Body of pancreas (tissue), 4 donors: ENCODE data around the gene GPR18. TPM values are rescaled to one million over a fixed set of nuclear protein-coding genes. Genes with fewer than 3 reads are reported as not detected.

Source experiments
- ATAC-seq: fragments of 150-250 bp; one replicate; pipeline ENCODE4 v1.9.1; 2016
- DNase-seq, 4 donors: peaks; one replicate each; pipeline ENCODE4 v3.0.0-alpha.2; 2019
- H3K27ac ChIP-seq, 4 donors: fragments of 200-600 bp; sonication (generic); 1 replicate in 3 of 4; 2 replicates in 1 of 4; pipeline versions ENCODE4 v1.5.1 to v1.6.1; 2016 to 2019; ENCODE audit warnings: mild to moderate bottlenecking in 1 of 4, mixed read lengths in 1 of 4, moderate library complexity in 1 of 4
- H3K27me3 ChIP-seq, 2 donors: fragments of 200-600 bp; sonication (generic); one replicate each; pipeline ENCODE4 v1.6.0; 2016; ENCODE audit warnings: mild to moderate bottlenecking in 1 of 2
- H3K36me3 ChIP-seq, 2 donors: fragments of 200-600 bp; sonication (generic); replicated peaks in 1 of 2; 2 replicates each; pipeline ENCODE4 v1.5.1; 2016; ENCODE audit warnings: low read depth in 2 of 2; ENCODE audit not compliant: insufficient read depth in 1 of 2
- H3K4me1 ChIP-seq: fragments of 200-600 bp; sonication (generic); one replicate; pipeline ENCODE4 v1.6.0; 2016
- H3K4me3 ChIP-seq, 2 donors: fragments of 200-600 bp; sonication (generic); 1 replicate in 1 of 2; 2 replicates in 1 of 2; pipeline ENCODE4 v1.5.1; 2016 to 2019
- H3K9me3 ChIP-seq, 3 donors: fragments of 200-600 bp; sonication (generic); 1 replicate in 2 of 3; 2 replicates in 1 of 3; pipeline ENCODE4 v1.5.1; 2016
- POLR2A ChIP-seq, 3 donors: fragments of 450-650 bp; IDR thresholded peaks; one replicate each; pipeline ENCODE4 v1.6.1; 2016; ENCODE audit warnings: antibody characterized with exemption in 3 of 3, mild to moderate bottlenecking in 2 of 3
- WGBS, 2 donors: methylation state at CpG; one replicate each; pipeline ENCODE4 v1.1.5; 2017; 5-methylcytosine and 5-hydroxymethylcytosine counted together
- intact Hi-C: fragments of 100-400 bp; cut with DNase I; formaldehyde crosslinking; loops from one replicate; pipeline ENCODE4 v1.15.1; 2023
- total RNA-seq, 2 donors: library from RNA; depleted of rRNA; stranded (reverse); fragments of >200 nt; gene quantifications; one replicate each; pipeline ENCODE4 v1.1.0, GENCODE V29; 2016
- TF ChIP-seq, protein P1 (sequence below), 7 experiments: fragments of 450-650 bp in 4 of 7; fragments of 200-600 bp in 3 of 7; sonication (generic) in 3 of 7; IDR thresholded peaks; one replicate each; pipeline ENCODE4 v1.5.1; 2016 to 2019; ENCODE audit warnings: antibody characterized with exemption in 7 of 7

Gene GPR18
- total RNA-seq, 2 donors from 2014 or later, result not detected

DNA sequence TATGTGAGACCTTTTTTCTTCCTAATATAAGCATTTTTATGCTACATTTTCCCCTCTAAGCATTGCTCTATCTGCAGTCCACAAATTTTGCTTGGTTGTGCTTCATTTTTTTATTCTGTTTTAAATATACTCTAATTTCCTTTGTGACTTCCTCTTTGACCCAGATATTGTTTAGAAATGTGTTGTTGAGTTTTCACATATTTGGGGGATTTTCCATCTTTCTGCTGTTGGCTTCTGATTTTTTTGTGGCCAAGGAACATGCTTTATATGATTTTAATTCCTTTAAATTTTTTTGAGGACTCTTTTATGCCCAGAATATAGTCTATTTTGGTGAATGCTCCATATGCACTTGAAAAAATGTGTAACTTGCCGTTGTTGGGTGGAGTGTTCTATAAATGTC, 34.6 kb downstream of the GPR18 start:
- no peaks in the 10 kb centered on the region for H3K27me3 ChIP-seq
- WGBS, 2 donors, result 48 to 62% methylated on average over 1 of the region's 1 CpG

DNA sequence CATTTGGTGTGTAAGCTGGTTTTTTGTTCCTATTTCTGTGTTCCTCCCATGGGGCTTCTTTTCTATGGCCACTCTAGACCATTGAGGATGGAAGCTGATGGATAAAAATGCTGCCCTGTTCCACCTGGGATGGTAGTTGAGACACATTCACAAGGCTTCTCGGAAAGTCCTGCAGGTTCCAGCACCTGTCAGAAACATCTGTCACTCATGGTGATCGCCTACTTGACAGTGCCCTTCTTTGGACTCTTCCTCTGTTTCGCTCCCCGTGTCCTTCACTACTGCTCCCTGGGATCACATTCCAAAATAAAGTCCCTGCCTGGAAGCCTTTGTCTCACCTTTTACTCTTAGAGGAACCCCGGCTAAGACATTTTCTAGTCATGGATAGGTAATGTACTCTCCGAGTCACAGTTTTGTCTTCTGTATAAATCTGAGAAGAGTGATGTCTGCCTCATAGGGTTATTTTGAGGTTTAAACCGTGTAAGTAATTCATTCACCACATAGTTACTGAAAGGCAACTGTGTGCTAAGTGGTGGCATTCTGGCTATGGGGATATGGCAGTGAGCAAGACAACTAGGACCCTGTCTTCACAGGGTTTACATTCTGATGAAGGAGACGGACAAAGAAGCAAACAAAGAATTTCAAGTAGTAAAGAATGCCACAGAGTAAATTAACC, 36.5 kb downstream of the GPR18 start:
- no peaks in the 10 kb centered on the region for H3K36me3 ChIP-seq
- H3K4me3 ChIP-seq, result no peak overlapping the region
- TF ChIP-seq, protein P1, sequence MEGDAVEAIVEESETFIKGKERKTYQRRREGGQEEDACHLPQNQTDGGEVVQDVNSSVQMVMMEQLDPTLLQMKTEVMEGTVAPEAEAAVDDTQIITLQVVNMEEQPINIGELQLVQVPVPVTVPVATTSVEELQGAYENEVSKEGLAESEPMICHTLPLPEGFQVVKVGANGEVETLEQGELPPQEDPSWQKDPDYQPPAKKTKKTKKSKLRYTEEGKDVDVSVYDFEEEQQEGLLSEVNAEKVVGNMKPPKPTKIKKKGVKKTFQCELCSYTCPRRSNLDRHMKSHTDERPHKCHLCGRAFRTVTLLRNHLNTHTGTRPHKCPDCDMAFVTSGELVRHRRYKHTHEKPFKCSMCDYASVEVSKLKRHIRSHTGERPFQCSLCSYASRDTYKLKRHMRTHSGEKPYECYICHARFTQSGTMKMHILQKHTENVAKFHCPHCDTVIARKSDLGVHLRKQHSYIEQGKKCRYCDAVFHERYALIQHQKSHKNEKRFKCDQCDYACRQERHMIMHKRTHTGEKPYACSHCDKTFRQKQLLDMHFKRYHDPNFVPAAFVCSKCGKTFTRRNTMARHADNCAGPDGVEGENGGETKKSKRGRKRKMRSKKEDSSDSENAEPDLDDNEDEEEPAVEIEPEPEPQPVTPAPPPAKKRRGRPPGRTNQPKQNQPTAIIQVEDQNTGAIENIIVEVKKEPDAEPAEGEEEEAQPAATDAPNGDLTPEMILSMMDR (IDR thresholded peaks at IDR 0.05), result no peak
- TF ChIP-seq POLR2A (IDR thresholded peaks at IDR 0.05), result no peak
- no peaks in the 10 kb centered on the region for H3K9me3 ChIP-seq
- no peak for ATAC-seq
- no peak overlapping the region for H3K27ac ChIP-seq
- no peaks in the 10 kb centered on the region for H3K27me3 ChIP-seq
- peaks cover 31% of the 10 kb centered on the region for H3K4me1 ChIP-seq
- no peak for DNase-seq
- intact Hi-C loops, result no loop called here
- 90% methylated on average over 8 of the region's 8 CpGs for WGBS, 2 donors

More for the DNA sequence above, 34.6 kb downstream of the GPR18 start:
- DNase-seq, result no peak
- Histone ChIP-seq H3K9me3 (no peaks in the 10 kb centered on the region), H3K4me3 (no peak overlapping the region), H3K27ac (no peak overlapping the region), H3K4me1 (peaks cover 13% of the 10 kb centered on the region), H3K36me3 (no peaks in the 10 kb centered on the region)
- TF ChIP-seq POLR2A (IDR thresholded peaks at IDR 0.05), result no peak
- TF ChIP-seq, protein P1 (IDR thresholded peaks at IDR 0.05), result no peak
- ATAC-seq, result no peak
- intact Hi-C loops, result no loop called here

DNA sequence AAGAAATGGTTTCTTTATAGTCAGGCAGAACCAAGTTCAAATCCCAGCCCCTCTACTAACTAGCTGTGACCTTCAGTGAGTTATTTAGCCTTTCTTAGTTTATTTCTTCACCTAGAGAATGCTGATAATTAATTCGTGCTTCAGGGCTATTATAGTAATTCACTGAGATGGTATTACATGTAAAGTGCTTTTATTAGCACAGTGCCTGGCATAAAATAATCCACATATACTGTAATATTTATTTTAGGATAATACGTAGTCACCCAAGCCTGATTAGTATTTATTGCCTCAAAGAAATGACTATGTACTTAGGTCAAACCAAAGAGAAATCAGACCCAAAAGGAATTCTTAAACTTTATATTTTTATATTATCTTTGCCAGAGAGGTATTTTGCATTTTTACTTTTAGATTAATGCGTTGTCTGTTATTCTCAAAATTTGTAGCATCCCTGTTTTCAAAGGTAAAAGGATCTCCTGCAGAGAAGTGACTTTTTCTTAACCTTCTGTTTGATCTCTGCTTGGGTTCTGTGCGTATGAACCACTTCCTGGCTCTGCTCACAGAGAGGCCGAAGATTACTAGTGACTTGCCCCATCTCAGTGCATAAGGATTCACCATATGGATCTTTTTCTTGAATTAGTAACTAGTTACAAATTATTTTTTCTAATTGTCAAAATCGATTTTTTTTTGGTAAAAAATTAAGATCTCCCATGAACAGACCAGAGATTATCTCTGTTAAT, 37.8 kb downstream of the GPR18 start:
- no peak for DNase-seq
- H3K4me1 ChIP-seq, result peaks cover 39% of the 10 kb centered on the region

DNA sequence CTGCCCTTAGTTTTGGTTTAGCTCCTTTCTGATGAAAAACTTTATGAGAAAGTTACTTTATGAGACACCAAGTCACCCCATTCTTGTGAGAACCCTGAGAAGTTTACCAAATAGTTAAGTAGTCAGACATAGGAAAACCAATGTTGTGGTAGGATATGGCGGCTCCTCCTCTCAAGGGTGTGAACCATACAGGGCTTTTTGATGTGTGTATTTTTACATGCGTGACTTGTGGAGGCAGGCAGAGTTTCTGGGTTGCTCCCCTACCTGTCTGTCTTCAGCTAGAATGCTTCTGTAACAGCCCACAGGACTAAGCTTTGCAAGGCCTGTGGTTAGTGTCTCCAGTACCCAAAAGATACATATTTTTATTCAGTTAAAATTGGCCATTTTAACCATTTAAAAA, 39.2 kb downstream of the GPR18 start:
- no peaks in the 10 kb centered on the region for H3K27me3 ChIP-seq
- intact Hi-C loops, result no loop called here
- H3K36me3 ChIP-seq, result no peaks in the 10 kb centered on the region
- no peak overlapping the region for H3K4me3 ChIP-seq
- H3K9me3 ChIP-seq, result no peaks in the 10 kb centered on the region
- H3K27ac ChIP-seq, result peak overlapping the region in 1 of 4 donors; percentile 4
- TF ChIP-seq, protein P1 (IDR thresholded peaks at IDR 0.05), result no peak
- TF ChIP-seq POLR2A (IDR thresholded peaks at IDR 0.05), result no peak
- DNase-seq, result no peak
- no peak for ATAC-seq
- peaks cover 36% of the 10 kb centered on the region for H3K4me1 ChIP-seq
- WGBS, 2 donors, result 77 to 92% methylated on average over 2 of the region's 2 CpGs

More for the DNA sequence above, 37.8 kb downstream of the GPR18 start:
- Histone ChIP-seq H3K4me3 (no peak overlapping the region), H3K9me3 (no peaks in the 10 kb centered on the region), H3K36me3 (no peaks in the 10 kb centered on the region), H3K27me3 (no peaks in the 10 kb centered on the region), H3K27ac (no peak overlapping the region)
- no peak for ATAC-seq
- intact Hi-C loops, result no loop called here
- WGBS, 2 donors, result 57 to 58% methylated on average over 6 of the region's 6 CpGs
- TF ChIP-seq POLR2A (IDR thresholded peaks at IDR 0.05), result no peak
- TF ChIP-seq, protein P1 (IDR thresholded peaks at IDR 0.05), result no peak
